ENCODE data around the gene PRG2. TPM values are rescaled to one million over a fixed set of nuclear protein-coding genes. Genes with fewer than 3 reads are reported as not detected.
A peak's percentile ranks its signal among the peaks of the same experiment; 100 is the strongest.

The PRG2 gene
- total RNA-seq, 6 donors from 2014 or later: 0.30 to 2.6 (median 1.6) TPM; not detected in 2

GRCh38 chr11:57434640-57435546, 44.4 kb upstream of the PRG2 start:
- Histone ChIP-seq H3K27me3 (no peaks in the 10 kb centered on the region), H3K36me3 (no peaks in the 10 kb centered on the region), H3K27ac (peak overlapping the region; percentile 58 to 77 (median 64)), H3K9me3 (no peaks in the 10 kb centered on the region), H3K4me1 (peaks cover 24 to 52% (median 38%) of the 10 kb centered on the region in 4 donors), H3K4me3 (no peak overlapping the region)
- ATAC-seq (ENCODE audit: low FRiP score in 2 of 2): peak; percentile 71 to 86
- 51 to 63% methylated on average over 15 of the region's 15 CpGs for WGBS, 2 donors
- TF ChIP-seq POLR2A (IDR thresholded peaks at IDR 0.05) (no peak), POLR2AphosphoS5 (IDR thresholded peaks at IDR 0.05) (peak; percentile 53 to 82), CTCF (IDR thresholded peaks at IDR 0.05) (no peak), EP300 (IDR thresholded peaks at IDR 0.05) (peak in 1 of 4 donors; percentile 87)
- DNase-seq: peak in 1 of 2 donors; percentile 33

- Histone ChIP-seq H3K36me3 (no peaks in the 10 kb centered on the region), H3K4me1 (peaks cover 34 to 56% (median 45%) of the 10 kb centered on the region in 4 donors), H3K4me3 (no peak overlapping the region), H3K9me3 (no peaks in the 10 kb centered on the region), H3K27me3 (no peaks in the 10 kb centered on the region), H3K27ac (peak overlapping the region in 3 of 4 donors; percentile 18 to 77 (median 71))
- WGBS, 2 donors: 19 to 79% methylated on average over 4 to 7 of the region's 7 CpGs
- no peak for TF ChIP-seq CTCF (IDR thresholded peaks at IDR 0.05)
- no peak for TF ChIP-seq POLR2A (IDR thresholded peaks at IDR 0.05)
- TF ChIP-seq EP300 (IDR thresholded peaks at IDR 0.05): peak in 1 of 4 donors; percentile 15
- TF ChIP-seq POLR2AphosphoS5 (IDR thresholded peaks at IDR 0.05): no peak
- DNase-seq (peak in 1 of 2 donors; percentile 85), ATAC-seq (ENCODE audit: low FRiP score in 2 of 2) (peak; percentile 13 to 43)
Observed at GRCh38 chr11:57432714-57433163, 42.3 kb upstream of the PRG2 start.

DNA sequence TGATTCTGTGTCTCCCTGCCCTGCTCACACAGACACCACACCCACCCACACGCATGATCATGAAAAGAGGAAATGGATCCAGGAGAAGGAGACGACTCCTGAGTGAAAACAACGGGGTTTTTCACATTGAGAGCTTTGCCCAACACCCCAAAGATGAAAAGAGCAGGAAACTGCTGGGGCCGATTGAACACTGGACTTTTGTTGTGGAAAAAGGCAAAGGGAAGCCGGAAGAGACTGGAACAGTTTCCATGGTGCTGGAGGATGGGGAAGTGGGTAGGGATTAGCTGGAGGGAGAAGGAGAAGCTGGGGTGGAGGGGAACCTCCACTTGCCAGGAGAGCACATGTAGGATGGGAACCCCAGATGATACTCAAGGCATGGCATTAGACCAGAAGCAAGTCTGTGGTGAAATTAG, 41.7 kb upstream of the PRG2 start:
- H3K27ac ChIP-seq: peak overlapping the region in 3 of 4 donors; percentile 18 to 77 (median 71)

GRCh38 chr11:57430952-57431351, 40.5 kb upstream of the PRG2 start:
- H3K9me3 ChIP-seq: no peaks in the 10 kb centered on the region
- DNase-seq (no peak), ATAC-seq (ENCODE audit: low FRiP score in 2 of 2) (no peak)
- H3K27ac ChIP-seq: peak overlapping the region in 1 of 4 donors; percentile 16
- H3K4me3 ChIP-seq: no peak overlapping the region
- H3K36me3 ChIP-seq: no peaks in the 10 kb centered on the region
- 88 to 91% methylated on average over 1 of the region's 1 CpG for WGBS, 2 donors
- peaks cover 51 to 71% (median 62%) of the 10 kb centered on the region in 4 donors for H3K4me1 ChIP-seq
- TF ChIP-seq POLR2A (IDR thresholded peaks at IDR 0.05): no peak
- no peak for TF ChIP-seq CTCF (IDR thresholded peaks at IDR 0.05)
- TF ChIP-seq EP300 (IDR thresholded peaks at IDR 0.05): no peak
- TF ChIP-seq POLR2AphosphoS5 (IDR thresholded peaks at IDR 0.05): no peak
- H3K27me3 ChIP-seq: no peaks in the 10 kb centered on the region

More for the DNA sequence above, 41.7 kb upstream of the PRG2 start:
- 36 to 46% methylated on average over 5 of the region's 5 CpGs for WGBS, 2 donors
- no peak for TF ChIP-seq EP300 (IDR thresholded peaks at IDR 0.05)
- no peak for TF ChIP-seq POLR2AphosphoS5 (IDR thresholded peaks at IDR 0.05)
- no peak for TF ChIP-seq POLR2A (IDR thresholded peaks at IDR 0.05)
- no peak for TF ChIP-seq CTCF (IDR thresholded peaks at IDR 0.05)
- Histone ChIP-seq H3K9me3 (no peaks in the 10 kb centered on the region), H3K27me3 (no peaks in the 10 kb centered on the region), H3K36me3 (no peaks in the 10 kb centered on the region), H3K4me3 (no peak overlapping the region), H3K4me1 (peaks cover 40 to 62% (median 50%) of the 10 kb centered on the region in 4 donors)
- DNase-seq (no peak), ATAC-seq (ENCODE audit: low FRiP score in 2 of 2) (peak in 1 of 2 donors; percentile 7)

All from upper lobe of left lung (tissue), 6 donors.